ENCODE measurements around the gene RASSF1. TPM values are rescaled to one million over a fixed set of nuclear protein-coding genes. Genes with fewer than 3 reads are reported as not detected.

RASSF1 gene
- polyA plus RNA-seq, 1 donor from 2014 or later: 51.4 TPM

DNA sequence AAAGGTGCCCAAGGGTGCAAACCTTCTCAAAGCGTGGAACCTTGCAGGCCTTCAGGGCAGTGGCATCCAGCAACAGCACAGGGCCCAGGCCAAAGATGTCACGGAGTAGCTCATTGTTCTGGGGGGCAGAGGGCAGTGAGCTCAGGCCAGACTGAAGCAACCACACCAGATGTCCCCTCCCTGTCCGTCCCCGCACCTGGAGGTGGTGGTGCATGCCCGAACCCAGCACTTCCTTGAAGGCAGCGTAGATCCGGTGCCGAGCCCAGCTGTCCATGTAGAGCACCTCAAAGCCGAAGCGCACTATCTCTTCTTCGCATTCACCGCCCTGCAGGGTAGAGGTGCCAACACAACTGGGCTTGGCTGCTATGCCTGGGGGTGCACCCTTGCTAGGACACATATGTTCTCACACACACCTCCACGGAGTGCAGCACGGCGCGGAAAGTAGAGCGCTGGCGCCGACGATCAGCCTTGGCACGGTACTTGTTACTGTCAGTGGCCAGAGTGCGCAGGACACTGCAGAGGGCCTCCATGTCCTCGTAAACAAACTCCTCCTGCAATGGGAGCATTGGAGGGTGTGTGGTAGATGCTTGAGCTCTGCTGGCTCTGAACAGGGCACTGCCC is 52.1 kb downstream of the RASSF1 start:
- H3K79me2 ChIP-seq (replicated peaks; ENCODE audit: insufficient read depth, low read length): peaks cover 6% of the 10 kb centered on the region
- no peaks in the 10 kb centered on the region for H3K36me3 ChIP-seq (ENCODE audit: insufficient read depth, low read length)
- H3K9me3 ChIP-seq (ENCODE audit: low read length): no peaks in the 10 kb centered on the region
- no peak overlapping the region for H2AFZ ChIP-seq (ENCODE audit: low read depth, low read length)
- no peaks in the 10 kb centered on the region for H3K27me3 ChIP-seq (ENCODE audit: insufficient read depth, low read depth, low read length)
- no peaks in the 10 kb centered on the region for H3K9me2 ChIP-seq (ENCODE audit: insufficient read depth, low read length)
- no peak overlapping the region for H3K4me3 ChIP-seq (ENCODE audit: low read length)
- H3K4me2 ChIP-seq (ENCODE audit: low read length): no peak overlapping the region
- no peak overlapping the region for H3K9ac ChIP-seq (ENCODE audit: low read length)
- H3F3A ChIP-seq (ENCODE audit: insufficient read depth, low read length, poor library complexity, severe bottlenecking): no peaks in the 10 kb centered on the region
- H3K27ac ChIP-seq (ENCODE audit: low read length): no peak overlapping the region
- TF ChIP-seq TAF1 (IDR thresholded peaks at IDR 0.05; ENCODE audit: low read depth) (no peak), POLR2AphosphoS5 (IDR thresholded peaks at IDR 0.05) (no peak), SMC3 (conservative IDR thresholded peaks at IDR 0.05; ENCODE audit: poor library complexity) (no peak), RAD21 (conservative IDR thresholded peaks at IDR 0.05) (no peak), EZH2 (IDR thresholded peaks at IDR 0.05; ENCODE audit: borderline replicate concordance, insufficient read depth, low read length, poor library complexity, severe bottlenecking) (no peak), EP300 (conservative IDR thresholded peaks at IDR 0.05; ENCODE audit: poor library complexity, severe bottlenecking) (no peak)
- TF ChIP-seq, protein P1, sequence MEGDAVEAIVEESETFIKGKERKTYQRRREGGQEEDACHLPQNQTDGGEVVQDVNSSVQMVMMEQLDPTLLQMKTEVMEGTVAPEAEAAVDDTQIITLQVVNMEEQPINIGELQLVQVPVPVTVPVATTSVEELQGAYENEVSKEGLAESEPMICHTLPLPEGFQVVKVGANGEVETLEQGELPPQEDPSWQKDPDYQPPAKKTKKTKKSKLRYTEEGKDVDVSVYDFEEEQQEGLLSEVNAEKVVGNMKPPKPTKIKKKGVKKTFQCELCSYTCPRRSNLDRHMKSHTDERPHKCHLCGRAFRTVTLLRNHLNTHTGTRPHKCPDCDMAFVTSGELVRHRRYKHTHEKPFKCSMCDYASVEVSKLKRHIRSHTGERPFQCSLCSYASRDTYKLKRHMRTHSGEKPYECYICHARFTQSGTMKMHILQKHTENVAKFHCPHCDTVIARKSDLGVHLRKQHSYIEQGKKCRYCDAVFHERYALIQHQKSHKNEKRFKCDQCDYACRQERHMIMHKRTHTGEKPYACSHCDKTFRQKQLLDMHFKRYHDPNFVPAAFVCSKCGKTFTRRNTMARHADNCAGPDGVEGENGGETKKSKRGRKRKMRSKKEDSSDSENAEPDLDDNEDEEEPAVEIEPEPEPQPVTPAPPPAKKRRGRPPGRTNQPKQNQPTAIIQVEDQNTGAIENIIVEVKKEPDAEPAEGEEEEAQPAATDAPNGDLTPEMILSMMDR (IDR thresholded peaks at IDR 0.05; ENCODE audit: poor library complexity, severe bottlenecking): no peak
- TF ChIP-seq, protein P2, sequence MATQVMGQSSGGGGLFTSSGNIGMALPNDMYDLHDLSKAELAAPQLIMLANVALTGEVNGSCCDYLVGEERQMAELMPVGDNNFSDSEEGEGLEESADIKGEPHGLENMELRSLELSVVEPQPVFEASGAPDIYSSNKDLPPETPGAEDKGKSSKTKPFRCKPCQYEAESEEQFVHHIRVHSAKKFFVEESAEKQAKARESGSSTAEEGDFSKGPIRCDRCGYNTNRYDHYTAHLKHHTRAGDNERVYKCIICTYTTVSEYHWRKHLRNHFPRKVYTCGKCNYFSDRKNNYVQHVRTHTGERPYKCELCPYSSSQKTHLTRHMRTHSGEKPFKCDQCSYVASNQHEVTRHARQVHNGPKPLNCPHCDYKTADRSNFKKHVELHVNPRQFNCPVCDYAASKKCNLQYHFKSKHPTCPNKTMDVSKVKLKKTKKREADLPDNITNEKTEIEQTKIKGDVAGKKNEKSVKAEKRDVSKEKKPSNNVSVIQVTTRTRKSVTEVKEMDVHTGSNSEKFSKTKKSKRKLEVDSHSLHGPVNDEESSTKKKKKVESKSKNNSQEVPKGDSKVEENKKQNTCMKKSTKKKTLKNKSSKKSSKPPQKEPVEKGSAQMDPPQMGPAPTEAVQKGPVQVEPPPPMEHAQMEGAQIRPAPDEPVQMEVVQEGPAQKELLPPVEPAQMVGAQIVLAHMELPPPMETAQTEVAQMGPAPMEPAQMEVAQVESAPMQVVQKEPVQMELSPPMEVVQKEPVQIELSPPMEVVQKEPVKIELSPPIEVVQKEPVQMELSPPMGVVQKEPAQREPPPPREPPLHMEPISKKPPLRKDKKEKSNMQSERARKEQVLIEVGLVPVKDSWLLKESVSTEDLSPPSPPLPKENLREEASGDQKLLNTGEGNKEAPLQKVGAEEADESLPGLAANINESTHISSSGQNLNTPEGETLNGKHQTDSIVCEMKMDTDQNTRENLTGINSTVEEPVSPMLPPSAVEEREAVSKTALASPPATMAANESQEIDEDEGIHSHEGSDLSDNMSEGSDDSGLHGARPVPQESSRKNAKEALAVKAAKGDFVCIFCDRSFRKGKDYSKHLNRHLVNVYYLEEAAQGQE (IDR thresholded peaks at IDR 0.05; ENCODE audit: borderline replicate concordance): no peak
- no peaks in the 10 kb centered on the region for H4K20me1 ChIP-seq (ENCODE audit: insufficient read depth)

DNA sequence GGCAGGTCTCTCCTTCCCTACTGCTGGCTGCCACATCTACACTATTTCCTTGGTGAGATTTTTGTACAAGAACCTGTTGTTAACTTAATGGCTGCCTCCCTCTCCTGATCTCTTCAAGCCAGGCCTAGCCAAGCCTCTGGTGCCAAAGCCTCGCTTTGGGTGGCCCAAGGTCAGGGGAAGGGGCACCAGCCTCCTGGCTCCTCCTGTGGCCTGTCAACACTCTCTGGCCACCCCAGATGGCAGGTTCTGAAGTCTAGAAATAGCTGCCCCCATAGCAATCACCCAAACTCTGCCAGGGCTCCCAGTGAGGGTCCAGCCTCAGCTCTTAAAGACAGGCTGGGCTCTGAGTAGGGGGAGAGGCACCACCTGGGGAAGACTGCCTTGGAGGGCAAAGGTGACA is 53.4 kb downstream of the RASSF1 start:
- TF ChIP-seq MXI1 (conservative IDR thresholded peaks at IDR 0.05; ENCODE audit: poor library complexity, severe bottlenecking) (no peak), EP300 (conservative IDR thresholded peaks at IDR 0.05; ENCODE audit: poor library complexity, severe bottlenecking) (no peak), TAF1 (IDR thresholded peaks at IDR 0.05; ENCODE audit: low read depth) (no peak), POLR2AphosphoS5 (IDR thresholded peaks at IDR 0.05) (no peak)
- TF ChIP-seq, protein P1 (IDR thresholded peaks at IDR 0.05; ENCODE audit: poor library complexity, severe bottlenecking): no peak
- Histone ChIP-seq H3K4me3 (ENCODE audit: low read length) (no peak overlapping the region), H3K27ac (ENCODE audit: low read length) (no peak overlapping the region), H3F3A (ENCODE audit: insufficient read depth, low read length, poor library complexity, severe bottlenecking) (no peaks in the 10 kb centered on the region), H3K9ac (ENCODE audit: low read length) (no peak overlapping the region), H4K20me1 (ENCODE audit: insufficient read depth) (no peaks in the 10 kb centered on the region), H3K36me3 (ENCODE audit: insufficient read depth, low read length) (no peaks in the 10 kb centered on the region), H3K79me2 (replicated peaks; ENCODE audit: insufficient read depth, low read length) (peaks cover 6% of the 10 kb centered on the region), H3K9me2 (ENCODE audit: insufficient read depth, low read length) (no peaks in the 10 kb centered on the region), H2AFZ (ENCODE audit: low read depth, low read length) (no peak overlapping the region), H3K9me3 (ENCODE audit: low read length) (no peaks in the 10 kb centered on the region), H3K27me3 (ENCODE audit: insufficient read depth, low read depth, low read length) (no peaks in the 10 kb centered on the region), H3K4me2 (ENCODE audit: low read length) (no peak overlapping the region)
